ENCODE results near the gene OBP2A.

DNA sequence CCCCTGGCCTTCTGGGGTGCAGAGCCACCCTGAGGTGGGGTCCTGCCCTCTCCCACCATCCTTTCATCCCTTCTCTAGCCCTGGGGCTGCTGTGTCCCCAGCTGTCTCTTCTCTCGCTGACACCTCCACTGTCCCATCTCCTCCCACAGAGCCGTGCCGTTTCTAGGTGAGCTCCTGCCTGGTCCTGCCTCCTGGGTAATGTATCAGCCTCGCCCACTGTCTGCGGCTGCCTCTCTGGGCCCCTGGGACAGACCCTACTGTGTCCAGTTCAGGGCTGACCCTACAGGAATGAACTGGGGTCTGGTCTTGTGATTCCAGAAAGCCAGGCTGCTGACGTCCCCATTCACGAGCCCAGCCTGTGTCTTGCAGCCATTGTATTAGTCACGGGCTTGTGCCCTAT, 19.7 kb downstream of the OBP2A start:
- no peak for TF ChIP-seq EZH2phosphoT487 (IDR thresholded peaks at IDR 0.05; ENCODE audit: low read length)
- TF ChIP-seq, protein P1, sequence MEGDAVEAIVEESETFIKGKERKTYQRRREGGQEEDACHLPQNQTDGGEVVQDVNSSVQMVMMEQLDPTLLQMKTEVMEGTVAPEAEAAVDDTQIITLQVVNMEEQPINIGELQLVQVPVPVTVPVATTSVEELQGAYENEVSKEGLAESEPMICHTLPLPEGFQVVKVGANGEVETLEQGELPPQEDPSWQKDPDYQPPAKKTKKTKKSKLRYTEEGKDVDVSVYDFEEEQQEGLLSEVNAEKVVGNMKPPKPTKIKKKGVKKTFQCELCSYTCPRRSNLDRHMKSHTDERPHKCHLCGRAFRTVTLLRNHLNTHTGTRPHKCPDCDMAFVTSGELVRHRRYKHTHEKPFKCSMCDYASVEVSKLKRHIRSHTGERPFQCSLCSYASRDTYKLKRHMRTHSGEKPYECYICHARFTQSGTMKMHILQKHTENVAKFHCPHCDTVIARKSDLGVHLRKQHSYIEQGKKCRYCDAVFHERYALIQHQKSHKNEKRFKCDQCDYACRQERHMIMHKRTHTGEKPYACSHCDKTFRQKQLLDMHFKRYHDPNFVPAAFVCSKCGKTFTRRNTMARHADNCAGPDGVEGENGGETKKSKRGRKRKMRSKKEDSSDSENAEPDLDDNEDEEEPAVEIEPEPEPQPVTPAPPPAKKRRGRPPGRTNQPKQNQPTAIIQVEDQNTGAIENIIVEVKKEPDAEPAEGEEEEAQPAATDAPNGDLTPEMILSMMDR (IDR thresholded peaks at IDR 0.05; ENCODE audit: low read length): no peak
- no peak for TF ChIP-seq EZH2 (optimal IDR thresholded peaks at IDR 0.05; ENCODE audit: low read depth, low read length)
